HG03196 (cell line): ENCODE data around the gene MDFIC2.

Experiments
- ATAC-seq: cut with Tn5 transposase; IDR thresholded peaks from one replicate; pipeline ENCODE4 v1.9.1; 2021; ENCODE audit not compliant: unreplicated experiment

The MDFIC2 gene

GRCh38 chr3:70183781-70184504, 128.5 kb downstream of the MDFIC2 start:
- ATAC-seq: no peak

DNA sequence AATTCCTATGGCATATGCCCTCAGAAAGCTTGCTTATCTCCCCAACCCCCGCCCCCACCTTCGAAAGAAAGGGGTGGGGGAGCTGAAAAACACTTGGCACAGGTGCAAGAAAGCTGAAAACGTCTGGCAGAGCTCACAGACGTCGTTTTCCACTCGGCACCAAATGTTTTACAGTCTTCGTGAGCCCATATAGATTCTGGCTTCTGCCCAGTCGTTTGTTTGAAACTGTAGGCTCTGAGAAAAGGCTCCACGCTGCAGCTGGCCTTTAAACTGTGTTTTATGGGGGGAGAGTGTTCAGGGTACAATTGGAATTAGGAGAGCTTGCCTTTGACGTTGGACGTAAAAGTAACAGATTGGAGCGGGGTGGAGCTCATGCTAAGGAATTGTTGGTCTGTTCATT, 130.3 kb downstream of the MDFIC2 start:
- no peak for ATAC-seq

DNA sequence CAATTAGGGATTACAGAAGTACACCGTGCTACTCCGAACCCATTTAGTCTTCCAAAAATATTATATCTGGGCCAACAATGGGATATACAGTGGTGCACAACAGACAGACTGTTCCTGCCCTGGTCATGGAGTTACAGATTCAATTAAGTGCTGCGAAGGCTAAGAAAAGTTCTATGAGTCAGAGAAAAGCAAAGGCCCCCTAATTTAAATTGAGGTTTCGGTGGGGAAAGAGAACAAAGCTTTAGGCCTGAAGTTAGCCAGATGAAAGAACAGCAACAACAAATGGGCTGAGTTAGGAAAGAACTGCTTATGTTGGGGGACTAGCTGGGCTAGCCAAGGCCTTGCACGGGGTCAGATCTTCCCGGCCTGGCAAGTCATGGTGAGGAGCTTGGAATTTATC, 131.8 kb downstream of the MDFIC2 start:
- no peak for ATAC-seq

DNA sequence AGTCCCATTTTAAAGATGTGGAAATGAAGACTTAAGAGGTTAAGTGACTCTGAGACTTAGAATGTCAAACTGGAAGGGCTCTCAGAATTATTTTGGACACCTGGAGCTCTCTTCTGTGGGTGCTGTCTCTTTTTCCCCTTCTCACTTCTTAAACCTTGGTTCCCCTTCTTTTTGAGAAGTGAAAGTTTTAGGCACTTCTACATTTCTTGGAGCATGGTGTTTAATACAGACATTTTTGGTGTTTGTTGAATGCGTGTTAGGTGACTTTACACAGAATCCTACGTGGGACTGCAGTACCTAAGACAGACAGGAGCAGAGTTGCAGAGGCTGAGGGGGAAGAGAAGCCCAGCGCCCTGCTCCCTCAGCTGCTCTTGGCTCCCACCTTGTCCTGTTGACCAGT, 133.3 kb downstream of the MDFIC2 start:
- no peak for ATAC-seq

- ATAC-seq: no peak
Observed at GRCh38 chr3:70177881-70178645, 134.4 kb downstream of the MDFIC2 start.

GRCh38 chr3:70176224-70176623, 136.2 kb downstream of the MDFIC2 start:
- ATAC-seq: no peak

GRCh38 chr3:70156808-70157207, 155.6 kb downstream of the MDFIC2 start:
- no peak for ATAC-seq

- no peak for ATAC-seq
Observed at GRCh38 chr3:70150599-70150998, 161.8 kb downstream of the MDFIC2 start.

- no peak for ATAC-seq
Observed at GRCh38 chr3:70149714-70150400, 162.6 kb downstream of the MDFIC2 start.
